Lung (tissue), 12 donors: Measurements from ENCODE around the gene EBF3. TPM values are rescaled to one million over a fixed set of nuclear protein-coding genes. Genes with fewer than 3 reads are reported as not detected.

ENCODE experiments used
- ATAC-seq: fragments of 200-7000 bp; cut with Tn5 transposase; one replicate; pipeline ENCODE4 v1.9.1; 2020; ENCODE audit warnings: moderate number of reproducible peaks; ENCODE audit not compliant: insufficient read depth, low FRiP score
- DNase-seq, 3 donors: peaks; one replicate each; pipeline ENCODE4 v3.0.0-alpha.2; 2013 to 2017
- H3K27ac ChIP-seq, 2 donors: one replicate each; pipeline ENCODE4 v1.5.1; 2013; ENCODE audit warnings: mild to moderate bottlenecking in 2 of 2, moderate library complexity in 2 of 2, control low read depth in 1 of 2, inconsistent platforms in 1 of 2, low read depth in 1 of 2, low read length in 1 of 2
- H3K27me3 ChIP-seq, 3 donors: one replicate each; pipeline ENCODE4 v1.5.1; 2013; ENCODE audit warnings: low read length in 2 of 3; ENCODE audit not compliant: control insufficient read depth in 3 of 3, insufficient read depth in 3 of 3
- H3K36me3 ChIP-seq, 4 donors: one replicate each; pipeline ENCODE4 v1.5.1; 2013; ENCODE audit warnings: low read length in 4 of 4, mild to moderate bottlenecking in 1 of 4, moderate library complexity in 1 of 4; ENCODE audit not compliant: control insufficient read depth in 4 of 4, insufficient read depth in 4 of 4
- H3K4me1 ChIP-seq, 5 donors: one replicate each; pipeline ENCODE4 v1.5.1; 2013; ENCODE audit warnings: low read length in 5 of 5, mild to moderate bottlenecking in 2 of 5, moderate library complexity in 1 of 5; ENCODE audit not compliant: control insufficient read depth in 5 of 5, insufficient read depth in 5 of 5
- H3K4me3 ChIP-seq: one replicate; pipeline ENCODE4 v1.5.1; 2013; ENCODE audit warnings: mild to moderate bottlenecking, control low read depth, moderate library complexity
- H3K9ac ChIP-seq, 2 donors: one replicate each; pipeline ENCODE4 v1.5.1; 2013; ENCODE audit warnings: low read length in 2 of 2, control low read depth in 1 of 2; ENCODE audit not compliant: insufficient read depth in 1 of 2
- H3K9me3 ChIP-seq, 4 donors: one replicate each; pipeline ENCODE4 v1.5.1; 2013; ENCODE audit warnings: low read length in 3 of 4, mild to moderate bottlenecking in 1 of 4, moderate library complexity in 1 of 4; ENCODE audit not compliant: control insufficient read depth in 4 of 4, insufficient read depth in 3 of 4
- CTCF ChIP-seq: IDR thresholded peaks from 2 replicates; pipeline ENCODE4 v1.5.1; 2012; ENCODE audit warnings: mild to moderate bottlenecking; ENCODE audit errors: control extremely low read depth, extremely low read depth
- WGBS, 2 donors: extraction: QIAGEN DNeasy Blood & Tissue Kit; methylation state at CpG; one replicate each; pipeline ENCODE4 v1.1.7; 2013; 5-methylcytosine and 5-hydroxymethylcytosine counted together
- polyA plus RNA-seq, 2 donors: library from polyadenylated mRNA; stranded (reverse); fragments of 200-250 nt; gene quantifications; one replicate each; pipeline ENCODE4 v1.2.1, GENCODE V29; 2013
- total RNA-seq, 2 donors: library from RNA; depleted of rRNA in 1 of 2; stranded (reverse); fragments of >200 nt in 1 of 2; gene quantifications; one replicate each; pipeline ENCODE4 v1.2.1, GENCODE V29; 2014 to 2021
- donor health status: control.
- donor health status: control.
- donor health status: Bipolar disorder and iron deficiency.
- donor health status: healthy.
- donor health status: DM: yes; HTN: yes; CAD: no.

EBF3 gene
- total and polyA plus RNA-seq, 4 donors, result 0.06 to 1.1 (median 0.08) TPM; not detected in 1

- no peaks in the 10 kb centered on the region for H3K36me3 ChIP-seq
- no peak overlapping the region for H3K27ac ChIP-seq
- H3K9ac ChIP-seq, result no peak overlapping the region
- no peak overlapping the region for H3K4me3 ChIP-seq
- WGBS, 2 donors, result 82 to 91% methylated on average over 9 of the region's 9 CpGs
- DNase-seq (no peak), ATAC-seq (no peak)
- no peak for TF ChIP-seq CTCF
- peaks cover 0 to 11% (median under 1%) of the 10 kb centered on the region in 4 donors for H3K9me3 ChIP-seq
- no peaks in the 10 kb centered on the region for H3K4me1 ChIP-seq
- peaks cover 0 to 3% (median 0%) of the 10 kb centered on the region in 3 donors for H3K27me3 ChIP-seq
Measured at GRCh38 chr10:129811208-129811607, 152.9 kb downstream of the EBF3 start.

GRCh38 chr10:129809841-129810240 lies 154.2 kb downstream of the EBF3 start:
- Histone ChIP-seq H3K9ac (no peak overlapping the region), H3K36me3 (no peaks in the 10 kb centered on the region), H3K27ac (no peak overlapping the region), H3K9me3 (peaks cover 0 to 11% (median under 1%) of the 10 kb centered on the region in 4 donors), H3K4me1 (no peaks in the 10 kb centered on the region), H3K27me3 (peaks cover 0 to 3% (median 0%) of the 10 kb centered on the region in 3 donors), H3K4me3 (no peak overlapping the region)
- TF ChIP-seq CTCF, result no peak
- DNase-seq, result no peak
- ATAC-seq, result no peak
- WGBS, 2 donors, result 88 to 90% methylated on average over 13 of the region's 13 CpGs

- Histone ChIP-seq H3K27ac (no peak overlapping the region), H3K4me1 (no peaks in the 10 kb centered on the region), H3K27me3 (peaks cover 0 to 3% (median 0%) of the 10 kb centered on the region in 3 donors), H3K4me3 (no peak overlapping the region), H3K36me3 (no peaks in the 10 kb centered on the region), H3K9me3 (peaks cover 0 to 10% (median under 1%) of the 10 kb centered on the region in 4 donors), H3K9ac (no peak overlapping the region)
- ATAC-seq (no peak), DNase-seq (no peak)
- 84 to 93% methylated on average over 9 of the region's 9 CpGs for WGBS, 2 donors
- TF ChIP-seq CTCF, result no peak
Measured at GRCh38 chr10:129809431-129809830, 154.6 kb downstream of the EBF3 start.
